ENCODE results near the gene SUDS3. TPM values are rescaled to one million over a fixed set of nuclear protein-coding genes. Genes with fewer than 3 reads are reported as not detected.

SUDS3 gene
- total RNA-seq, 1 donor from 2014 or later, result 31.0 TPM

DNA sequence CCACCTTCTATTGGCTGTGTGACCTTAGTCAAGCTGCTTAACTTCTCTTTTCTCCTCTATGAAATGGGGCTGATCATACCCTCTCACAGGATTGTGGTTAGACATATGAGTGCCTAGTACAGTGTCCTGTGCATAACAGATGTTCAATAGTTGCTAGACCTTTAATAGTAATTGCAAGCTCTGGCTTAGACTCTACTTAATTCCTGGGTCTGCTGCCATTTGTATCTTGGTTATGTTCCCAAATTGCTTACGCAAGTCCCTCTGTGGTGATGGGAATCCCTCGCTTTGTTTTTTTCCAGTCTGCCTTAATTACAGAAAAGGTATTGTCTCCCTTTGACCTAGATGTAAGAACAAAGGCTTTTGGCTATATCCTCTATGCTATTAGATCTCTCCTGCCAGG is 15.1 kb downstream of the SUDS3 start:
- no peak overlapping the region for H3K4me3 ChIP-seq (ENCODE audit: insufficient read depth, low read depth, low read length)
- no peak overlapping the region for H2AFZ ChIP-seq (ENCODE audit: low read depth, low read length)
- H3K36me3 Mint-ChIP-seq (ENCODE audit: low read depth, unreplicated experiment), result peaks cover 16% of the 10 kb centered on the region
- no peaks in the 10 kb centered on the region for H3K4me1 ChIP-seq (ENCODE audit: insufficient read depth, low read length)
- H3K36me3 ChIP-seq (ENCODE audit: insufficient read depth, low read length), result peaks cover 41% of the 10 kb centered on the region
- H3K27me3 ChIP-seq (ENCODE audit: insufficient read depth, low read length), result no peaks in the 10 kb centered on the region
- H3K9me3 ChIP-seq (ENCODE audit: insufficient read depth, low read depth, low read length), result no peaks in the 10 kb centered on the region
- DNase-seq (ENCODE audit: low read depth) (no peak), FAIRE-seq (no peak)
- H3K9me3 Mint-ChIP-seq (ENCODE audit: unreplicated experiment), result no peaks in the 10 kb centered on the region
- peaks cover 19% of the 10 kb centered on the region for H4K20me1 ChIP-seq (ENCODE audit: insufficient read depth, low read length)
- no peak overlapping the region for H3K27ac Mint-ChIP-seq (ENCODE audit: unreplicated experiment)
- H3K4me2 ChIP-seq (ENCODE audit: low read length), result no peak overlapping the region
- H3K4me1 Mint-ChIP-seq (ENCODE audit: low read depth, unreplicated experiment), result no peaks in the 10 kb centered on the region
- H3K9ac ChIP-seq (ENCODE audit: low read length), result no peak overlapping the region
- no peak overlapping the region for H3K27ac ChIP-seq (ENCODE audit: low read depth, low read length)
- TF ChIP-seq EZH2 (IDR thresholded peaks at IDR 0.05; ENCODE audit: insufficient read depth, low read length), result no peak
- TF ChIP-seq, protein P1, sequence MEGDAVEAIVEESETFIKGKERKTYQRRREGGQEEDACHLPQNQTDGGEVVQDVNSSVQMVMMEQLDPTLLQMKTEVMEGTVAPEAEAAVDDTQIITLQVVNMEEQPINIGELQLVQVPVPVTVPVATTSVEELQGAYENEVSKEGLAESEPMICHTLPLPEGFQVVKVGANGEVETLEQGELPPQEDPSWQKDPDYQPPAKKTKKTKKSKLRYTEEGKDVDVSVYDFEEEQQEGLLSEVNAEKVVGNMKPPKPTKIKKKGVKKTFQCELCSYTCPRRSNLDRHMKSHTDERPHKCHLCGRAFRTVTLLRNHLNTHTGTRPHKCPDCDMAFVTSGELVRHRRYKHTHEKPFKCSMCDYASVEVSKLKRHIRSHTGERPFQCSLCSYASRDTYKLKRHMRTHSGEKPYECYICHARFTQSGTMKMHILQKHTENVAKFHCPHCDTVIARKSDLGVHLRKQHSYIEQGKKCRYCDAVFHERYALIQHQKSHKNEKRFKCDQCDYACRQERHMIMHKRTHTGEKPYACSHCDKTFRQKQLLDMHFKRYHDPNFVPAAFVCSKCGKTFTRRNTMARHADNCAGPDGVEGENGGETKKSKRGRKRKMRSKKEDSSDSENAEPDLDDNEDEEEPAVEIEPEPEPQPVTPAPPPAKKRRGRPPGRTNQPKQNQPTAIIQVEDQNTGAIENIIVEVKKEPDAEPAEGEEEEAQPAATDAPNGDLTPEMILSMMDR (IDR thresholded peaks at IDR 0.05; ENCODE audit: insufficient read depth, low read depth, low read length), result no peak
- no peak overlapping the region for H3K4me3 Mint-ChIP-seq (ENCODE audit: unreplicated experiment)
- no peaks in the 10 kb centered on the region for H3K27me3 Mint-ChIP-seq (ENCODE audit: low read depth, unreplicated experiment)
- no peaks in the 10 kb centered on the region for H3K79me2 ChIP-seq (ENCODE audit: insufficient read depth, low read length)

DNA sequence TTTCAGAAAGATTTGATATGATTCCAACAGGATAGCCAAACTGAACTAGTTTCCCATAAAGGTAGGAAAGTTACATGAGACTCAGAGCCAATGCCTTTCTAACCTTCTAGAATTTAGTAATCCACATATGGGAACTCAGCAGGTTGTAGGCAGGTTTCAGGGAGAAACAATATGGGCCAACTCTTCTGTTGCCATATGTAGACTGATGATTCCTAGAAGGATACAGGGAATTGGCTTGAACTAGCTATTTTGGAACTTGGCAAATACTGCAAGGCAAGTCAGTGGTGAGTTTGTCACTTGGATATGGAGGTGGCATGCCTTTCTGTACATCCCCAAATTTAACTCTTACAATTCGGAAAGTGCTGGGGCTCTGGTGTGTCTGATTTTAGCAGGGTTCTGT is 15.5 kb downstream of the SUDS3 start:
- Histone ChIP-seq H3K4me1 (ENCODE audit: insufficient read depth, low read length) (no peaks in the 10 kb centered on the region), H3K27ac (ENCODE audit: low read depth, low read length) (no peak overlapping the region), H3K27me3 (ENCODE audit: insufficient read depth, low read length) (no peaks in the 10 kb centered on the region), H3K79me2 (ENCODE audit: insufficient read depth, low read length) (no peaks in the 10 kb centered on the region), H3K36me3 (ENCODE audit: insufficient read depth, low read length) (peaks cover 41% of the 10 kb centered on the region), H3K4me2 (ENCODE audit: low read length) (no peak overlapping the region), H4K20me1 (ENCODE audit: insufficient read depth, low read length) (peaks cover 21% of the 10 kb centered on the region), H3K9ac (ENCODE audit: low read length) (no peak overlapping the region), H3K4me3 (ENCODE audit: insufficient read depth, low read depth, low read length) (no peak overlapping the region), H3K9me3 (ENCODE audit: insufficient read depth, low read depth, low read length) (no peaks in the 10 kb centered on the region), H2AFZ (ENCODE audit: low read depth, low read length) (no peak overlapping the region)
- H3K4me1 Mint-ChIP-seq (ENCODE audit: low read depth, unreplicated experiment), result no peaks in the 10 kb centered on the region
- no peak overlapping the region for H3K27ac Mint-ChIP-seq (ENCODE audit: unreplicated experiment)
- H3K27me3 Mint-ChIP-seq (ENCODE audit: low read depth, unreplicated experiment), result no peaks in the 10 kb centered on the region
- FAIRE-seq, result no peak
- no peaks in the 10 kb centered on the region for H3K9me3 Mint-ChIP-seq (ENCODE audit: unreplicated experiment)
- TF ChIP-seq EZH2 (IDR thresholded peaks at IDR 0.05; ENCODE audit: insufficient read depth, low read length), result no peak
- TF ChIP-seq, protein P1 (IDR thresholded peaks at IDR 0.05; ENCODE audit: insufficient read depth, low read depth, low read length), result no peak
- H3K4me3 Mint-ChIP-seq (ENCODE audit: unreplicated experiment), result no peak overlapping the region
- no peak for DNase-seq (ENCODE audit: low read depth)
- H3K36me3 Mint-ChIP-seq (ENCODE audit: low read depth, unreplicated experiment), result peaks cover 12% of the 10 kb centered on the region

DNA sequence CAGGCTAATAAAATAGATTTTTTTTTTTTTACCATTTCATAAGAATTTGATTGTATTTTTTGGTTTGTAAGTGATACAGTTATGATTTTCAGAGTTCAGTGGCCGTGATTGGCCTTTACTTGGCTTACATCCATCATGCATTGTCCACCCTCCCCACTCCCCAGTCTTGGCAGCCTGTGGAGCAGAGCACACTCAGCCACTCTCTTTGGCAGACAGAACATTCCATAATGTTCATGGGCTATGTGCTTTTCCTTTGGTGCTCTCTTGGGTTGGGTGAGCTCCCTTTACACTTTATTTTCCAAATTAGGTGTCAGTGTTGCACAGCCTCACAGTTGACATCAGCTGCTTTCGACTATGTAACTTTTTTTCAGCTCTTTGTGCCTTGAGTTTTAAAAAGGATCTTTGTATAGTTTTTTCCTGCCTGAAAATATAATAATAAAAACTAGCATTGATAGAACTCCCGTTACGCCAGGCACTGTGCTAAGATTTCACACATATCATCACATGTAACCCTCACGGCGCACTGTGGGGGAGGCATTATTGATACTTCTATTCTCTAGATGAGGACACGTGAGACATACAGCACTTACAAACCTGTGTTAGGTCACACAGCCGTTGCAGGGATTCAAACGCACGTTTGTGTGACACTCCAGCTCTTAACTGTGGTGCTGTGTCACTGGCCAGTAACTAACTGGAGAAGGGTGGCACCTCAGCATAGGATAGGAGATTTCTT is 21.5 kb downstream of the SUDS3 start:
- no peak overlapping the region for H3K4me3 Mint-ChIP-seq (ENCODE audit: unreplicated experiment)
- FAIRE-seq (no peak), DNase-seq (ENCODE audit: low read depth) (no peak)
- H3K9me3 Mint-ChIP-seq (ENCODE audit: unreplicated experiment), result no peaks in the 10 kb centered on the region
- Histone ChIP-seq H4K20me1 (ENCODE audit: insufficient read depth, low read length) (peaks cover 31% of the 10 kb centered on the region), H2AFZ (ENCODE audit: low read depth, low read length) (no peak overlapping the region), H3K27me3 (ENCODE audit: insufficient read depth, low read length) (no peaks in the 10 kb centered on the region), H3K36me3 (ENCODE audit: insufficient read depth, low read length) (peaks cover 26% of the 10 kb centered on the region), H3K27ac (ENCODE audit: low read depth, low read length) (no peak overlapping the region), H3K4me2 (ENCODE audit: low read length) (no peak overlapping the region), H3K9ac (ENCODE audit: low read length) (no peak overlapping the region), H3K4me1 (ENCODE audit: insufficient read depth, low read length) (no peaks in the 10 kb centered on the region), H3K79me2 (ENCODE audit: insufficient read depth, low read length) (peaks cover 2% of the 10 kb centered on the region), H3K4me3 (ENCODE audit: insufficient read depth, low read depth, low read length) (no peak overlapping the region), H3K9me3 (ENCODE audit: insufficient read depth, low read depth, low read length) (peaks cover under 1% of the 10 kb centered on the region)
- H3K27ac Mint-ChIP-seq (ENCODE audit: unreplicated experiment), result no peak overlapping the region
- no peak for TF ChIP-seq EZH2 (IDR thresholded peaks at IDR 0.05; ENCODE audit: insufficient read depth, low read length)
- TF ChIP-seq, protein P1 (IDR thresholded peaks at IDR 0.05; ENCODE audit: insufficient read depth, low read depth, low read length), result no peak
- H3K36me3 Mint-ChIP-seq (ENCODE audit: low read depth, unreplicated experiment), result peaks cover 11% of the 10 kb centered on the region
- H3K27me3 Mint-ChIP-seq (ENCODE audit: low read depth, unreplicated experiment), result no peaks in the 10 kb centered on the region
- H3K4me1 Mint-ChIP-seq (ENCODE audit: low read depth, unreplicated experiment), result peaks cover 5% of the 10 kb centered on the region

All from astrocyte (in vitro differentiated cells and primary cell).